ENCODE data around the gene OCIAD2.
"Not testable (repeated sequence)": the region's sequence is repeated elsewhere in the genome, so short reads cannot be mapped to it uniquely, and the experiment has no call there.

The OCIAD2 gene

DNA sequence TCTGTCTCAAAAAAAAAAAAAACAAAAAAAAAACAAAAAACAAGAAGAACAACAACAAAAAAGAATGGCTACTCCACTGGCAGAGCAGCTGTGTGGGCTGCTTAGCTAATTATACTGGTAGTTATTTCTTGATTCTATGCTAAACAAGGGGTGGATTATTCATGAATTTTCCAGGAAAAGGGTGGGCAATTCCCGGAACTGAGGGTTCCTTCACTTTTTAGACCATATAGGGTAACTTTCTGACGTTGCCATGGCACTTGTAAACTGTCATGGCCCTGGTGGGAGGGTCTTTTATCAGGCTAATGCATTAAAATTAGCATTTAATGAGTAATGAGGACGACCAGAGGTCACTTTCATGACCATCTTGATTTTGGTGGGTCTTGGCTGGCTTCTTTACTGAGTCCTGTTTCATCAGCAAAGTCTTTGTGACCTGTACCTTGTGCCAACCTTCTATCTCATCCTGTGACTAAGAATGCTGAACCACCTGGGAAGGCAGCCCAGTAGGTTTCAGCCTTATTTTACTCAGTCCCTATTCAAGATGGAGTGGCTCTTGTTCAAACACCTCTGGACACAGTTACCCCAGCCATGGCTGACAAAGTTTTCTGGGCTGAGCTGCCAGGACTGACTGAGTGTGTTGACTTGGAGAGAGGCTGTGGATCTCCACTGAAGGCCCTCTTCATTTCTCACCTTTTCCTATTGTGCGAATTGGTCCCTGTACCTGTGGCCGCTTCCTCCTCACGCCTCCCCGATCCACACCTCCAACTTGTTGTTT is 1.3 kb upstream of the OCIAD2 start:
- no peak for DNase-seq

DNA sequence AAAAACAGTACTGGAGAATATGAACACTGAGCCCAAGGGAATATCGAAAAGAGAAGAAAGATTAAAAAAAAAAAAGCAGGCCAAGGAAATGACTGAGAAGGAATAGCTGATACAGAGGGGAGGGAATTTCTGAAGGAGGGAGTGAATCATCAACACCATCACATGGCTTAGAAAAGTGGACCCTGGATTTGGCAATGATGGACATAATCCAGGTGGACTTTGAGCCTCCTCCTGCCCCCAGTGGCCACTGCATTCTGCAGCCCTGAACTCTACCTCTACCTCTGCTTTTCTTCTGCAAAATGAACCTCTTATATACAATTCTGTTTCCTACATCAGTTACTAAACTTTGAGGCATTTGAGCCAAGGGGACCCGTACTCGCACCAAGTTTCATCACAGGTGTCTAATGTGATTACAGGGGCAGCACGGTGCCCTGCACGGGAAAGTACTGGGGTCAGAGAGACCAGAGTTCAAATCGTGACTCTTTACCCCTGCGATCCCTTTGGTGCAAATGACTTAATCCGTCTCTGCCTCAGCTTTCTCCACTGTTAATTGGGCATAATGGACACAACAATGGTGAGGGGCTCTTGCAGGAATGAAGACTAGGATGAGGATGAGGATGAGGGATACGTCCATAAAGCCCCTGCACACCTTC is 1.1 kb downstream of the OCIAD2 start:
- DNase-seq = no peak

DNA sequence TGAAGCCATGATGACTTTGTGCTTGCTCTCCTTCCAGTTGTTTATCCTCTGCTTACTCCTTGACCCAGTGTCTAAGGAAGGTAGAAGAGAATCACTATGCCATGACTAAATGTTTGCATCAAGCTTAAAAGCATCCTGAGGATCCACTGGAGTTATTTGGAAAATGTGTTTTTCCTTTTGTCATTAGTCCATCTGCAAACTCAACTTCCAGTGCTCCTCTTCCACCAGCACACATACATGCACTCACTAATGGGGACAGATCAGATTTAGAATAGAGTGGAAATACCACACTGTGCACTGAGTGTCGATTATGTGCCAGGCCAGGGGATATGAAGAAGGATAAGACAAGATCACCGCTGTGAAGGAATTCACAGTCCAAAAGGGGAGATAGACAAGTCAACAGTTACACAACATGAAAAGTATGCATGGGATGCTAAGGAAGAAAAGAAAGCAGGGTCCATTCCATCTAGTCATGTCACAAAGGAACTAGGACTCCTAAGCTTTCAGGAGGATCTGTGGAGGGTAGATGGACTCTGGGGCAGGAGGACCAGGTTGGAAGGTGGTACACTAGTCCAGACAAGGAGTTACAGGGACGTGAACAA is 1.9 kb downstream of the OCIAD2 start:
- no peak for DNase-seq

DNA sequence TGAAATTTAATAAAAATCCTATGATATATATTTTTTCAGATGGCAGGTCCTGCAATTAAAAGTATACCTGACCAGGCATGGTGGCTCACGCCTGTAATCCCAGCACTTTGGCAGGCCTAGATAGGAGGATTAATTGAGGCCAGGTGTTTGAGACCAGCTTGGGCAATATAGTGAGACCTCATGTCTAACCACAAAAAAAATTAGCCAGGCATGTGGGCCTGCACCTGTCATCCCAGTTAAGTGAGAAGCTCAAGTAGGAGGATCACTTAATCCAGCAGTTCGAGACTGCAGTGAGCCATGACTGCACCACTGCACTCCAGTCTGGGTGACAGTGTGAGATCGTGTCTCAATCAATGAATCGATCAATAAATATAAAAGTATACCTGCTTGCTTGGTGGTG is 2.5 kb downstream of the OCIAD2 start:
- DNase-seq = no peak

DNA sequence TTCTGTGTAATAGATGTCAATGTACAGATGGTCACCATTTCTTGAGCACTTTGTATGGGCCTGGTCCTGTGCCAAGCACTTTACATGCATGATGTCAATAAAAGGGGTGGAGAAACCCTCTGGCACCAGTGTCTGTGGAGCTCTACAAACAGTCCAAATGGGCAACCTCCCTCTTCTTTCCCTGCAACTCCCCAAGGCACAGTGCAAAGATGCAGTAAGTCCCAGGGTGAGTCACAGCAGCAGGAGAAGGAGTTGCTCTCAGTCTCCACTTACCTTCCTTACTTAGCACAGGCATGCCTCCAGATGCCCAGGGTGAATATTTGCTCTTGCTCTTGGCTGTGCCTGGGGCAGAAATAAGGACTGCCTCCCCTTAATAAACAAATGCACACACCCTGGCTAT is 4.3 kb downstream of the OCIAD2 start:
- no peak for DNase-seq

DNA sequence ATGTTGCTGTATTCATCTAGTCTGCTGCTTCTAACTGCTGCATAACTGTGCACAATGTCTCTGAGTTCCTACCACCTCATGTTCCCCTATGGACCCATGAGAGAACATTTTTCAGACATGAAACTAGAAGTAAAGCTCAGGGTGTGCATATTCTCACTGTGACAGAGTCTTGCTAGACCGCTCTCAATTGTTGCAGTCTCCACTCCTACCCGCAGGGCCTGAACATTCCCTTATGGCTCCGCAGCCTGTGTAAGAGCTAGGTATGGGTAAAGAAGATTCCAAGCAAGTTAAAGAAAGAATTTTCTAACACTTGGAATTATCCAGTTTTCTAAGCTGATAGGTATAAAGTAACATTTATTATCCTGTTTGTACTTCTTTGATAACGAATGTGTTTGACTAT is 5.4 kb downstream of the OCIAD2 start:
- DNase-seq = no peak

DNA sequence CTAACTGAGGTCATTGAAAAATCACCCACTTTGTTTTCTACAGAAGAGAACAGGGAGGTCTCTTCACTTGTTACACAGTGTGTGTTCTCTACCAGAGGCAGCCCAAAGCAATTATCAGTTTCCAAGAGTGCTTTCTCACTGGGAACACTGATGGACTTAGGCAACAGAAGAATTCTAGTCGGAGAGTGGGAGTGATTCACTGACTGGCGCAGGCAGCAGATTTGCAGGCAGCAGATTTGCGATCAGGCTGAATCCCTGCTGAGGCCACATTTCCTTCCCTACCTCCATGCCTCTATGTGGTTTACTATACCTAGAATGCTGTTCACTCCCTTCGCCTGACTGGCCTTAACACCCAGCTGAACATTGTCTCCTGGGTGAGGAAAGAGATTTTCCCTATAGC is 6.6 kb downstream of the OCIAD2 start:
- peak in 5 of 51 donors; percentile 3 to 45 (median 5) for DNase-seq

DNA sequence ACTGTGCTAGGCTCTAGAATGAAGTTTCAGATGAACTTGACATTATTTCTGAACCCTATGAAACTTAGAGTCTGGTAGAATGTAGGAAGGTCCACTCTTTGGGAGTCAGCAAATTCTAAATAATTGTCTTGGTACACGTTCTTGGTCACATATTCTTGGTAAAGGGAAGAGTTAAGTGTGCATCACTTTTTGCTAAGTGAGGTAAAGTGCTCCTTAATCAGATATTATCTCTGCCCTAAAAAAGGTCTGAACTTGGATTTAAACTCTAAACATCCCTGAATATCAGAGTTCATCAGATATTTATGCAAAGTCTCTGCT is 7.2 kb downstream of the OCIAD2 start:
- DNase-seq = no peak

DNA sequence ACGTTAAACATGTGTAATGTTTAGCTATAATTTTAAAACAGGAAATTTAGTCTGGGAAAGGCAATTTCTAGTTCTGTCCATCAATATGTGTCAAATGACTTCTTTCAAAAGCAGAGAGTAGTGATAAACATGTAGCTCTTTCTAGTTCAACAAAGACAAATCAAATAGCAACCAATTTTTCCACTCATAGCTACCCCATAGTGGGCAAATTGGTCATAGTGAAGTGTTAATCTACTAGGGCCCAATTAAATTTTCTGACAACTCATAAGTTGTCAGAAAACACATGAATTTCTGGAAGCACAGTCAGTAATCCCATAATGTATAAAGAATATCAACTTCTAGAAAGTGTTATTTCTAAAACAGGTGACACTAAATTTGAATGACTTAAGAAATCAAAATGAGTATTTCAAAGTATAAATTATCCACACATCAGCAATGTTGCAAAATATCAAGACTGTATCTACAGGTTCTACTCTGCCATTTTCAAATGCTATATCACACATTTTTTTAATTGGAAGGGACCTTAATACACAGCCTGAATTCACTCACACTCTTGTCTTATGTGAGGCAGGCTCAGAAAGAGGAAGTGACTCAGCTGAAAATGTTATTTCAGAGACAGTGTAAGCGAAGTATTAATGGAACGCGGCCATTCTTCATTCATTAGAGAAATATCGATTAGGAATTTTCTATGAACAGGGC is 7.7 kb downstream of the OCIAD2 start:
- DNase-seq = no peak

DNA sequence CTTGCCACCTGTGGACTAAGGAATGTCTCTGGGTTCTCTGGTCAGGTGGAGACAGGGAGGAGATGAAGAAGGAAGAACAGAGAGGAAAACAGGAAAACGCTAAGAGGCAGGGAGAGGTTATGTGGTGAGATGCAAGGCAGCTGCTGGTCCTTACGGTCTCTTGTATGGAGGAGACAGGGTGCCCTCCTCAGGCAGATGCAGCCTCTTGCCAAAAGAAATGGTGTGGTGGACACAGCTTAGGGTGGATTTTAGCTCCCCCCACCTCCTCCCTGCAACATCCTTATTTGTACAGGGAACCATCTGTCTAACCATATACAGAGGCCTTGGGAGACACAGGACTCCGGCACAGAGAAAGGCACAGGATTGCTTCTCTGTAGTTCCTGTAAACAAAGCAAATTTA is 9.7 kb downstream of the OCIAD2 start:
- peak in 6 of 51 donors; percentile 3 to 34 (median 18) for DNase-seq

DNA sequence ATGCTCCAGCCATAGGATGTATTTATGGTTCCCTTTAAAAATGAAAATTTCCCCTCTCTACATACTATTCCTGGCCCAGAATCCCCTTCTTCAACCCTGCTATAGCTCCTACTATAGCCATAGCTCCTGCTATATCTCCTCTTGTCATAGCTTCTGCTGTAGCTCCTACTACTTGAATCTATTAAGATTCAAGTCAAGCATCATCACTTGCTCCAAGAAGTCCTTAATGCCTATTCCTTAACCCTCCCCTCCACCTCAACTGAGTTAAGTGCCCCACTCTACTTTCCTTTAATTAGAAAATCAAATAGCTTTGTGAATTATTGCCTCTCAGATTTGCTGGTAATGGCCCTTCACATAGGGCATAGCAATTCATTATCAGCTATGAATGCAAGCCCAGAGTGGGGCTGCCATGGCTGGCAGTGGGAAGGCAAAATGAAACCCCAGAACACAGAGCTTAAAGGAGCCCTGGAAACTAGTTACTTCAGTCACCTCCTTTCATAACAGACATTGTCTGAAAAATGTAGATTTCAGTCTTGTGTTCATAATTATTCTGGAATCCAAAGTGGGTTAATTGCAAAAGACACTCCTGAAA is 15.4 kb downstream of the OCIAD2 start:
- no peak for DNase-seq

DNA sequence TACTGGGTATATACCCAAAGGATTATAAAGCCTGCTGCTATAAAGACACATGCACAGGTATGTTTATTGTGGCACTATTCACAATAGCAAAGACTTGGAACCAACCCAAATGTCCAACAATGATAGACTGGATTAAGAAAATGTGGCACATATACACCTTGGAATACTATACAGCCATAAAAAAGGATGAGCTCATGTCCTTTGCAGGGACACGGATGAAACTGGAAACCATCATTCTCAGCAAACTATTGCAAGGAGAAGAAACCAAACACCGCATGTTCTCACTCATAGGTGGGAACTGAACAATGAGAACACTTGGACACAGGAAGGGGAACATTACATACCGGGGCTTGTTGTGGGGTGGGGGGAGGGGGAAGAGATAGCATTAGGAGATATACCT is 16.8 kb downstream of the OCIAD2 start:
- not testable (repeated sequence) for DNase-seq

DNA sequence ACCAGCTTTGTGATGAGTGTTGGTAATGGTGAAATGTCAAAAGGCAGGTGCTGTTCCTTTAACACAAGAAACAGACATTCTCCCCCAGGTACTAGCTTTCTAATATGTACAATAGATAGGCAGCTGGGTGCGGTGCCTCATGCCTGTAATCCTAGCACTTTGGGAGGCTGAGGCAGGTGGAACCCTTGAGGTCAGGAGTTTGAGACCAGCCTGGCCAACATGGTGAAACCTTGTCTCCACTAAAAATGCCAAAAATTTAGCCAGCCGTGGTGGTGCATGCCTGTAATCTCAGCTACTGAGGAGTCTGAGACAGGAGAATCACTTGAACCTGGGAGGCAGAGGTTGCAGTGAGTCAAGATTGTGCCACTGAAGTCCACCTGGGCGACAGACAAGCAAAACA is 24.9 kb downstream of the OCIAD2 start:
- not testable (repeated sequence) for DNase-seq

DNA sequence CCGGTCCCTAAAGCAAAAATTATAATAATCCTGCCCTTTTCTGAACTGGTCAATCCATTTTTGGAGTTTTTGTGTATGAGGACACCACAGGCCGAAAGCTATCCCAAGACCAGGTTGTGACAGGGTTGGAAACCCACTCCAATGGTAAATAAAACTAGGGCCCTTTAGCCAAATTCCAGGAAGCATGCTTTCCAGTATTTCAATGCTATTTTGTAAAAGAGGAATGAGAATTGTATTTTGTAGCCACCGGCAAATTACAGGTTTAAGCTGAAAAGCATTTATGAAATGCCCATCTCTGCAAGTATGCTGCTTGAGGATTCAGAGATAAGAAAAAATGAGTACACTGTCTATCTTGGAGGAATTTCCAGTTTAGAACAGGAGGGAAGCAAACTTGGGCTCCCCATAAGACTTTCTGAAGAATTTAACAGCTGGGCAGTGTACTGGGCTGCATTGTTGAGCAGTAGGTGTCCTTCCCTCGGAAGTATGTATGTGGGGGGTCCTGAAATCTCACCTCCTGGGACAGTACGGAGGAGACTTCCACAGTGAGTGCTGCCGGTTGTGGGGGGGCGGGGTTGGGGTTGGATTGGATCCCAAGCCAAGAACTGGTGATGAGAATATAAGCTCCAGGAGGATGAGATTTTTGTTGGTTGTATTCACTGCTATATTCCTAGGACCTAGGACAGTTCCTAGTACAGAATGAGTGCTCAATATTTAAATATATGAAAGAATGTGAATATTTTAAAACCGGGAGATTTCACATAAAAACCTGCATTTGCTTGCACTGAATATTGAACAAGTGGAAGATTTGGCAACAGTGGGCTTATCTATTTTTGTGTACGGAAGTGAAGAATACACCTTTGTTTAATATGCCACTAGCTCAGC is 26.8 kb downstream of the OCIAD2 start:
- no peak for DNase-seq

DNA sequence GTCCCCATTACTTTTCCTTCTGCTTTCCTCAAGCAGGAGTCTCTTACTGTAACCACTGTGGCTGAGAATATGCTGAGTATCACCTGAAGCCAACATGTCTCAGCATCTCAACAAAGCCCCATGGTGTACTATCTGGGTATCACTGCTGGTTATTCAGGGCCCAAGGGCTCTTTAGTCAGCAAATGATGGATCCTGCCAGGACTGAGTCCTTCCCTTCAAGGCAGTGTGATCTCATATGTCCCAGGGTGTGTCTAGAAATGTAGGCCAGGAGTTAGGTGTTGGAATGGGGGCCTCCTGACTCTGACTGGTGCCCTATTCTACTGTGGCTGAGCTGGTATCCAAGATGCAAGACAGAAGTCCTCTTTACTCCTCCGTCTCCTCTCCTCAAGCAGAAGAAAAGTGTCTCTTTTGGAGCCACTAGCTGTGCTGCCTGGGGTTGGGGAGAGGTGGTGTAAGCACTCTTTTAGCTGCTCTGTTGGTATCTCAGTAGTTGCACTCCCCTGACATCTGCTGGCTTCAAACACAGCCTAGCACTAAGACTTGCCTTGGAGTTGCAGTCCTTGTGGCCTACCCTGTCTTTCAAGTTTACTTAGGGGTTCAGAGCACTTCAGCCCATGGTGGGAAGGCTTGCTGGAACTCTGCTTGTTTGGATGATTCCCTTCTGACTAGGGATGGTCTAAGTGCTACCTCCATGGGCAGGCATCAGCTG is 28.6 kb downstream of the OCIAD2 start:
- DNase-seq = peak in 5 of 51 donors; percentile 0 to 7 (median 4)

DNA sequence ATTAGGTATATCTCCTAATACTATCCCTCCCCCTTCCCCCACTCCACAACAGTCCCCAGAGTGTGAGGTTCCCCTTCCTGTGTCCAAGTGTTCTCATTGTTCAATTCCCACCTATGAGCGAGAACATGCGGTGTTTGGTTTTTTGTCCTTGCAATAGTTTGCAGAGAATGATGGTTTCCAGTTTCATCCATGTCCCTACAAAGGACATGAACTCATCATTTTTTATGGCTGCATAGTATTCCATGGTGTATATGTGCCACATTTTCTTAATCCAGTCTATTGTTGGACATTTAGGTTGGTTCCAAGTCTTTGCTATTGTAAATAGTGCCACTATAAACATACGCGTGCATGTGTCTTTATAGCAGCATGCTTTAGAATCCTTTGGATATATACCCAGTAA is 41.9 kb downstream of the OCIAD2 start:
- DNase-seq = not testable (repeated sequence)

DNA sequence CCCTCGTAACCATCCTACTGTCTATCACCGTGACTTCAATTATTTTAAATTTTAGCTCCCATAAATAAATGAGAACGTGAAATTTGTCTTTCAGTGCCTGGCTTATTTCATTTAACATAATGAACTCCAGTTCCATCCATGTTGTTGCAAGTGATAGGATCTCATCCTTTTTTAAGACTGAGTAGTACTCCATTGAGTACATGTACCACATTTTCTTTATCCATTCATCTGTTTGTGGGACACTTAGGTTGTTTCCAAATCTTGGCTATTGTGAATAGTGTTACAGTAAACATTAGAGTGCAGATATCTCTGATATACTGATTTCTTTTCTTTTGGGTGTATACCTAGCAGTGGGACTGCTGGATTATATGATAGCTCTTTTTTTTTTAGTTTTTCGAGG is 42.8 kb downstream of the OCIAD2 start:
- DNase-seq = no peak

DNA sequence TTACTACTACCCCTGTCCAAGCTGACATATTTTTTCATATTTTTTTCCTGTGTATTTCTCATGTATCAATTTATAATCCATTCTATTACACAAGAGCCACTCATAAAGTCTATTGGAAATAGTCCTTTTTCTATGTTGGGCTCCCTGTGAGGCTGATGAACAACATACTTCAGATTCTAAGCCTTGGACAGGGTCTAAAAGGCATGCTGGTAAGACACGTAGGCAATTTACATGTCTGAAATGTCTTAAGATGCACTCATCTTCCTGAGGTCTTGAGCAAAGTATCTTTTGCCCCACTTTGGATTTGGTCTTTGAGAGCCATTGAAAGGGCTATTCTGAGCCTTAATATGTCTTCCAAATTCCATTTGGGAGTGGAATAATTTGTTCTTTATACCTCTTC is 43.9 kb downstream of the OCIAD2 start:
- no peak for DNase-seq

DNA sequence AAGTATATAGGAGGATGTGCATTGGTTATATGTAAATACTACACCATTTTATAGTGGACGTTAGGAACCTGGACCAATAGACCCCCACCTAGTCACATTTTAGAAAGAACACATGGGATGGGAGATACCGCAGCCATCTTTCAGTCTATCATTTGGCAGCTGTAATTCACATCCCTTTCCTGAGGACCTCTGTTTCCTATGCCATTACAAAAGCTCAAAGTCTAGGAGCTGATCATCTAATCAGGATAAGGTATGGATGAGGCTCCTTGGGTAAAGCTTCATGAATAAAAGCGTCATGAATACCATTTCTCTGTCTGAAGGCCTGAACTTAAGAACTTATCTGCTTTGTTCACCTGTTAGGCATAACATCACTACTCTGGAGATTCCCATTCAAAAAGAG is 44.5 kb downstream of the OCIAD2 start:
- DNase-seq = no peak

DNA sequence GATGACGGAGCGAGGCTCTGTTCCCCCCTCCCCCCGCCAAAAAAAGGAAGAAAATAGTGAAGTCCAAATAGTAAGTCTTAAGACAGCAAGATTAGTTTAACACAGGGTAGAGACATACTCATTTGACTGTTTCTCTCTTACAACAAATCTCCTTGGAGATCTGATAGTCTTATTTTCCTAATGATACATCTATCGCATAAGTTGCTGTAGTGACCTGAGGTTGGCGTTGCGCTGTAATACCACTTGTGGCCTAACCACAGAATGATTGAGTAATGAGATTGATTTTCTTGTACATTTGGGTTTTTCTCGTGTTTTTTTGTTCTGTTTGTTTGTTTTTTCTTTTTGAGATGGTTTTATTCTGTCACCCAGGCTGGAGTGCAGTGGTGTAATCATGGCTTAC is 48.4 kb downstream of the OCIAD2 start:
- no peak for DNase-seq
